ENCODE results near the gene TFG. TPM values are rescaled to one million over a fixed set of nuclear protein-coding genes. Genes with fewer than 3 reads are reported as not detected.

The TFG gene
- total and polyA plus RNA-seq, 8 donors = 15.8 to 90.9 (median 53.5) TPM

DNA sequence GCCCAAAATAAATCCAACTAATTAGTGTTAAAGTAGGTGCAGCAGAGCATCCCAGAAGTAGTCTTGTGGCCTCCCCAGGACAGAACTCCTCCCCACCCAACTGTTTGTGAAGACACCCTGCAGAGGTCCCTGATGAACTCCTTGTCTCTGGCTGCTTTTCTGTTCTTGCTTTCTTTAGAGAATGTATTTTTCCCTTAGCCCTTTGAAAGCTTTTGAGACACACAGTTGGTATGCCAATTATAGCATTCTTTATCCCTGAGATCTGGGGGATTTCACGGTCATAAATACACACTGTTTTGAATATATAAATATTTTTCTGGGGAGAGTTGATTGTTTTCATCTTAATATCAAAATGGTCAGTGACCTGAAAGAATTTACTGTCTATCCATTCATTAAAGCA lies 9.8 kb downstream of the TFG start:
- Histone ChIP-seq H3K9me3 (no peaks in the 10 kb centered on the region), H3K36me3 (peaks cover 14 to 75% (median 62%) of the 10 kb centered on the region in 4 donors), H3K27ac (no peak overlapping the region), H3K4me1 (peaks cover 0 to 38% (median 19%) of the 10 kb centered on the region in 4 donors), H3K4me3 (no peak overlapping the region), H3K27me3 (no peaks in the 10 kb centered on the region)
- DNase-seq = no peak
- 29 to 46% (median 39%) methylated on average over 1 of the region's 1 CpG for WGBS, 5 donors
- TF ChIP-seq POLR2A (IDR thresholded peaks at IDR 0.05) (no peak), POLR2AphosphoS5 (IDR thresholded peaks at IDR 0.05) (no peak), CTCF (IDR thresholded peaks at IDR 0.05) (no peak)
- intact Hi-C loops (cut with DNase I; ENCODE audit: low total_unique reads) = no loop called here

DNA sequence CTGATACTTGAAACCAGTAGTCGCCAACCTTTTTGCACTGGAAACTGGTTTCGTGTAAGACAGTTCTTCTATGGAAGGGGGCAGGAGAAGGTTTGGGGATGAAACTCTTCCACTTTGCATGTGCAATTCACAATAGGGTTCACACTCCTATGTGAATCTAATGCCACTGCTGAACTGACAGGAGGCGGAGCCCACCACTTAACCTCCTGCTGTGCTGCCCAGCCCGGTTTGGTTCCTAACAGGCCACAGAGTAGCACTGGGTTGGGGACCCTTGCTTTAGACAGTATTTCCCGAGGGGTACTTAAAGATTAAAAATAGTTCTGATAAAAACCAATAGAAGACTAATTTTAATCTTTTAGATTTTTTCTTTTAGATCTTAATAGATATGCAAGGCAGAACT lies 11.1 kb downstream of the TFG start:
- Histone ChIP-seq H3K9me3 (no peaks in the 10 kb centered on the region), H3K27ac (no peak overlapping the region), H3K4me3 (no peak overlapping the region), H3K27me3 (no peaks in the 10 kb centered on the region), H3K4me1 (peaks cover 0 to 26% (median 13%) of the 10 kb centered on the region in 4 donors), H3K36me3 (peaks cover 12 to 73% (median 59%) of the 10 kb centered on the region in 4 donors)
- DNase-seq = no peak
- 80 to 87% (median 82%) methylated on average over 5 of the region's 5 CpGs for WGBS, 5 donors
- intact Hi-C loops (cut with DNase I; ENCODE audit: low total_unique reads) = no loop called here
- no peak for TF ChIP-seq CTCF (IDR thresholded peaks at IDR 0.05)

DNA sequence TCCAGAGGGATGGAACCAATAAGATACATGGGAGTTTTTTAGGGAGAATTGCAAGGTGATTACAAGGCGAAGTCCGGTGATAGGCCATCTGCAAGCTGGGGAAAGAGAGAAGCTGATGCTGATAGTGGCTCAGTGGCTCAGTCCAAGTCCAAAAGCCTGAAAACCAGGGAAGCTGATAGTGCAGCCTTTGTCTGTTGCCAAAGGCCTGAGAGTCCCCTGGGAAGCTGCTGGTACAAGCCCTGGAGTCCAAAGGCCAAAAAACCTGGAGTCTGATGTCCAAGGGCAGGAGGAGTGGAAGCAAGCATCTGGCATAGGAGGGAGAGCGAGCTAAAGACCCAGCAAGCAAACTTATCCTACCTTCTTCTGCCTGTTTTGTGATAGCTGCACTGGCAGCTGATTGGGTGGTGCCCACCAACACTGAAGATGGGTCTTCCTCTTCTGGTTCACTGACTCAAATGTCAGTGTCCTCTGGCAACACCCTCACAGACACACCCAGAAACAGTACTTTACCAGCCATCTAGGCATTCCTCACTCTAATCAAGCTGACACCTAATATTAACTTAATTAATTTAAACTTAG lies 16.7 kb downstream of the TFG start:
- Histone ChIP-seq H3K36me3 (peaks cover 12 to 91% (median 77%) of the 10 kb centered on the region in 4 donors), H3K9me3 (no peaks in the 10 kb centered on the region), H3K27me3 (no peaks in the 10 kb centered on the region), H3K4me3 (no peak overlapping the region), H3K27ac (no peak overlapping the region), H3K4me1 (peaks cover 0 to 14% (median 5%) of the 10 kb centered on the region in 4 donors)
- WGBS, 5 donors = 87 to 98% (median 95%) methylated on average over 3 of the region's 3 CpGs
- DNase-seq = no peak
- intact Hi-C loops (cut with DNase I; ENCODE audit: low total_unique reads) = no loop called here
- no peak for TF ChIP-seq POLR2A (IDR thresholded peaks at IDR 0.05)
- TF ChIP-seq CTCF (IDR thresholded peaks at IDR 0.05) = no peak
- TF ChIP-seq POLR2AphosphoS5 (IDR thresholded peaks at IDR 0.05) = no peak
- TF ChIP-seq EP300 (IDR thresholded peaks at IDR 0.05) = no peak

- Histone ChIP-seq H3K4me3 (no peak overlapping the region), H3K4me1 (peaks cover 0 to 14% (median 5%) of the 10 kb centered on the region in 4 donors), H3K36me3 (peaks cover 5 to 91% (median 76%) of the 10 kb centered on the region in 4 donors), H3K27ac (no peak overlapping the region), H3K9me3 (no peaks in the 10 kb centered on the region), H3K27me3 (no peaks in the 10 kb centered on the region)
- WGBS, 5 donors = 85 to 97% (median 88%) methylated on average over 1 of the region's 1 CpG
- TF ChIP-seq EP300 (IDR thresholded peaks at IDR 0.05) (no peak), CTCF (IDR thresholded peaks at IDR 0.05) (no peak), POLR2A (IDR thresholded peaks at IDR 0.05) (no peak), POLR2AphosphoS5 (IDR thresholded peaks at IDR 0.05) (no peak)
- DNase-seq = no peak
- intact Hi-C loops (cut with DNase I; ENCODE audit: low total_unique reads) = no loop called here
These were observed 17.4 kb downstream of the TFG start for GRCh38 chr3:100726706-100727105.

Data from stomach (tissue), 9 donors.